PC-9 (cell line): ENCODE results near the gene DENND2A.

Experiments
- CTCF ChIP-seq: fragments of 200-600 bp; sonication (generic); conservative IDR thresholded peaks from 2 replicates; pipeline ENCODE4 v1.6.1; 2017; ENCODE audit warnings: mixed run types, antibody characterized with exemption, mild to moderate bottlenecking, moderate library complexity
- EZH2 ChIP-seq: fragments of 200-600 bp; sonication (generic); IDR thresholded peaks from 2 replicates; pipeline ENCODE4 v1.8.0; 2017; ENCODE audit warnings: antibody characterized with exemption, low read depth

GRCh38 chr7:140684066-140684950, 43.7 kb upstream of the DENND2A start:
- no peak for TF ChIP-seq CTCF
- no peak for TF ChIP-seq EZH2
